Kasumi-1 (cell line): ENCODE data around the gene GNPNAT1.
"Not testable (repeated sequence)": the region's sequence is repeated elsewhere in the genome, so short reads cannot be mapped to it uniquely, and the experiment has no call there.

ENCODE experiments used
- DNase-seq, 2 experiments: peaks; one replicate each; lab custom pipeline; 2025; lab: John Stamatoyannopoulos, UW

Gene GNPNAT1

DNA sequence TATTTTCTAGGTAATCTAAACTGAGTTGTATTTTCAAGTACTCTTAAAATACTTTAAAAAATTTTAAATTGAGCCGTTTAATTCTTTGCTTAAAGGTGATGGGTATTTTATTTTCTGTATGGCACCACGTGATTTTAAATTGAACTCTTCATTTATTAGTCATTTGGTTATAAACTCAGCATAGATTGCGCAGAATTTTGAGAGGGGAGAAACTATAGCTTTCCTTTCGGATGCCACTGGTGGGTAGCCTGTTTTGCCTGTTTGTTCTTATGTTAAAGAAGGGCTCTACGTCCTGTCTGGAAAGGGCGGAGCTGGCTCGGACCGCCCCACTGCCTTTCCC is 61.9 kb downstream of the GNPNAT1 start:
- no peak for DNase-seq

- DNase-seq = not testable (repeated sequence)
Observed at GRCh38 chr14:52729035-52729434, 62.4 kb downstream of the GNPNAT1 start.

GRCh38 chr14:52727509-52727908 is 63.9 kb downstream of the GNPNAT1 start:
- not testable (repeated sequence) for DNase-seq
